ENCODE results near the gene UNC45A.

UNC45A gene

DNA sequence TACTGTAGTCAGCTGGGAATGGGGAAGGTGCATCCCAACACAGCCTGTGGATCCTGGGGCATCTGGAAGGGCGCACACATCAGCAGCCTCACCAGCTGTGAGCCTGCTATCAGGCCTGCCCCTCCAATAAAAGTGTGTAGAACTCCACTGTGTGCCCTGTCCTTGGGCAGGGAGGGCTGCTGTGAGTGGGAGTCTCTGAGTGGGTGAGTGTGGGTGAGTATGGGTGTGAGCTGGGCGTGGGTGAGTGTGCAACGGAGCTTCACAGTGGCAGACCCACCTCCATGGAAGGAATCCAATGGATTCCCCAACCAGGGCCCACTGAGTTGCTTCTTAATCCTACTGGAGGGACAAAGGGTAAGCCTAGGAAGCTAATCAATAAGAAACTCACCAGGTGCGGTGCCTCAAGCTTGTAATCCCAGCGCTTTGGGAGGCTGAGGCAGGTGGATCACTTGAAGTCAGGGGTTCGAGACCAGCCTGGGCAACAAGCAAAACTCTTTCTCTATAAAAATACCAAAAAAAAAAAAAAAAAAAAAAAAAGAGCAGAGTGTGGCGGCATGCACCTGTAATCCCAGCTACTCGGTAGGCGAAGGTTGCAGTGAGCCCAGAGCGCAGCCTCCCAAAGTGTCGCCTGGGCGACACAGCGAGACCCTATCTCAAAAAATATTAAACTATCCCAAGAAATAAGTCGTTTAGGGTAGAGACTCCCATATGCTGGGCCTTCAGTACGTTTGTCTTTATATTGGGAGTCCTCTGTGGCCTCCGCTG is 19.0 kb downstream of the UNC45A start:
- H3K4me2 ChIP-seq = peak overlapping the region; percentile 94
- peak overlapping the region; percentile 99; the same call in 1 of the 2 replicates for H3K27ac ChIP-seq
- H3K9ac ChIP-seq = peak overlapping the region; percentile 99
- no peak overlapping the region for H3K4me3 ChIP-seq (IDR thresholded peaks at IDR 0.05; ENCODE audit: insufficient read depth, low read depth, low read length)
- H3K36me3 ChIP-seq (ENCODE audit: insufficient read depth) = no peaks in the 10 kb centered on the region
- H3K27me3 ChIP-seq (ENCODE audit: insufficient read depth, low read depth) = no peaks in the 10 kb centered on the region
- H3K4me1 ChIP-seq (ENCODE audit: low read depth, poor library complexity, severe bottlenecking) = peaks cover 3% of the 10 kb centered on the region
- no peaks in the 10 kb centered on the region for H4K20me1 ChIP-seq (ENCODE audit: insufficient read depth)
- H3K79me2 ChIP-seq (ENCODE audit: insufficient read depth, low read depth) = peaks cover 15% of the 10 kb centered on the region; the same call in 1 of the 2 replicates
- no peak overlapping the region for H2AFZ ChIP-seq (ENCODE audit: low read depth)
- TF ChIP-seq, protein P1, sequence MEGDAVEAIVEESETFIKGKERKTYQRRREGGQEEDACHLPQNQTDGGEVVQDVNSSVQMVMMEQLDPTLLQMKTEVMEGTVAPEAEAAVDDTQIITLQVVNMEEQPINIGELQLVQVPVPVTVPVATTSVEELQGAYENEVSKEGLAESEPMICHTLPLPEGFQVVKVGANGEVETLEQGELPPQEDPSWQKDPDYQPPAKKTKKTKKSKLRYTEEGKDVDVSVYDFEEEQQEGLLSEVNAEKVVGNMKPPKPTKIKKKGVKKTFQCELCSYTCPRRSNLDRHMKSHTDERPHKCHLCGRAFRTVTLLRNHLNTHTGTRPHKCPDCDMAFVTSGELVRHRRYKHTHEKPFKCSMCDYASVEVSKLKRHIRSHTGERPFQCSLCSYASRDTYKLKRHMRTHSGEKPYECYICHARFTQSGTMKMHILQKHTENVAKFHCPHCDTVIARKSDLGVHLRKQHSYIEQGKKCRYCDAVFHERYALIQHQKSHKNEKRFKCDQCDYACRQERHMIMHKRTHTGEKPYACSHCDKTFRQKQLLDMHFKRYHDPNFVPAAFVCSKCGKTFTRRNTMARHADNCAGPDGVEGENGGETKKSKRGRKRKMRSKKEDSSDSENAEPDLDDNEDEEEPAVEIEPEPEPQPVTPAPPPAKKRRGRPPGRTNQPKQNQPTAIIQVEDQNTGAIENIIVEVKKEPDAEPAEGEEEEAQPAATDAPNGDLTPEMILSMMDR (conservative IDR thresholded peaks at IDR 0.05; ENCODE audit: low read depth, low read length) = no peak

DNA sequence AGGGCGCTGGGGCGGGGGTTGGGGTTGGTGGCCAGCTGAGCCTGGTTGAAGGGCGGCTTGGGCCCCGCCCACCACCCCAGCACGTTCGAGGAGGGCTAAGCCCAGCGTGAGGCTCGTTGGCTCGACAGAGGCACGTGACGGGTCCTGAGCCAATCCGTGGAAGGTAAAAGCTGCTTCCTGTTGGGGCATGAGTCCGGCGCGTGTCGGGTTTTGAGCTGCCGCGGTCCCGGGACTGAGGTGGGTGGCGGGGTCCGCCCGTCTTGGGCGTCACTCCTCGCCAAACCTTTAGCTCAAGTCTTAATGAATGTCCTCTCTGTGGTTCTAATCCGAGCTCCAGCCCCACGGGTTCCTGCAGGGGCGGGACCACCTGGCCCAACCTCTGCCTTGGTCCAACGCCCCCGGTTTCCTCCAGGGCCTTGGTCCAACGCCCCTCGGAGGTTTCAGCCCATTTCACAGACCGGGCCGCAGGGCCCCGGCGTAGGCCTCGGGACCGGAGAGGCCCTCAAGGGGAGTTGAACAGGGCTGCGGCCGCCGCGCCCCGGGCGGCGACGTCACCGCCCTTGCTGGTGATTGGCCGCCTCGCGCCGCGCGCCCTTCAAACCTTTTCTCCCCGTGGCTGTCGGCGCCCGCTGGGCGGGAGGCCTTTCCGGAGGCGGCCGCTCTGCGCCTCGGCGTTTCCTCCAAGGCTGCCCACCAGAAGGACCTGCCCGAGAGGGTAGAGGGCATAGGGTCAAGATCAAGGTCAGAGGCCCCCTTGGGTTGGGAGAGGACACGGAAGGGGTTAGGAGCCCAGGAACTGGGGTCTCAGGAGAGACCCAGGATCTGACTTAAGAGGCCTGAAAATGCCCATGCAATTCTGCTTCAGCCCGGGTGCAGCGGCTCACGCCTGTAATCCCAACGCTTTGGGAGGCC is 19.9 kb downstream of the UNC45A start, which contains the start of gene RCCD1:
Gene RCCD1, plus strand, starts transcription at position 173 of the 912 bp plus-strand sequence. CDS start 1,851 bp downstream, outside the sequence.
- Histone ChIP-seq H3K27ac (peak within 1 kb of the TSS; percentile 99), H3K36me3 (ENCODE audit: insufficient read depth) (no peaks in the 10 kb centered on the region), H3K4me3 (IDR thresholded peaks at IDR 0.05; ENCODE audit: insufficient read depth, low read depth, low read length) (no peak within 1 kb of the TSS), H3K4me2 (peak within 1 kb of the TSS; percentile 94), H3K9ac (peak within 1 kb of the TSS; percentile 99), H3K27me3 (ENCODE audit: insufficient read depth, low read depth) (no peaks in the 10 kb centered on the region), H2AFZ (ENCODE audit: low read depth) (peak within 1 kb of the TSS; percentile 64), H3K4me1 (ENCODE audit: low read depth, poor library complexity, severe bottlenecking) (peaks cover 3% of the 10 kb centered on the region), H4K20me1 (ENCODE audit: insufficient read depth) (no peaks in the 10 kb centered on the region), H3K79me2 (ENCODE audit: insufficient read depth, low read depth) (peaks cover 15% of the 10 kb centered on the region; the same call in 1 of the 2 replicates)
- TF ChIP-seq, protein P1 (conservative IDR thresholded peaks at IDR 0.05; ENCODE audit: low read depth, low read length) = no peak

DNA sequence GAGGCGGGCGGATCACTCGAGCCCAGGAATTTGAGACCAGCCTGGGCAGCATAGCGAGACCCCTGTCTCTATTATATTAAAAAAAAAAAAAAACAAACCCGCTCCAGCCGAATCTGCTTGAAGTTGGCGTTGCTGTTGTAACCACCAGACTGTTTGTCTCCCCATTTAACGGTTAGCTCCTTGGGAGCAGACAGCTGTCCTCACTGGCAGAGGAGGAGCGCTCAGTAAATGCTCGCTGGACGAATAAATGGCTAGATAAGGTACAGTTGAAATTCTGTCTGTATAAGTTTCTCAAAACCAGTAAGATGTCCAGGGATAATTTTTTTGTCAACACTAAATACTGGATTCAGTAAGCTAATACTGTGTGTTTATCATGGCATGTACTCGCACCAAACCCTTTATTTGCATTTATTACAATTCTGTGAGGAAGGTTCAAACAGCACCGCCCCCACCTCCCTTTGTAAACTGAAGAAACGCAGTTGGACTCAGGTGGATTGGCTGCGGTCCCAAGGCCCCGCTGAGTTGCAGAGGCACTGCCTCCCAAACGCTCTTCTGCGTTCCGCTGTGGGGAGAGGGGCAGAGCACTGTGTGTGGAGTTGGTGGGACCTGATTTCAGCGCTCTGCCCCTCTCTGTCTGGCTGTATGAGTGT is 20.7 kb downstream of the UNC45A start:
- Histone ChIP-seq H2AFZ (ENCODE audit: low read depth) (0 out of 2 replicates have a peak overlapping the region, but pooled peaks have one; percentile 64), H3K27ac (peak overlapping the region; percentile 99), H3K36me3 (ENCODE audit: insufficient read depth) (no peaks in the 10 kb centered on the region; the same call in 1 of the 2 replicates), H3K27me3 (ENCODE audit: insufficient read depth, low read depth) (no peaks in the 10 kb centered on the region), H3K4me2 (peak overlapping the region; percentile 94), H3K9ac (peak overlapping the region; percentile 99), H3K4me1 (ENCODE audit: low read depth, poor library complexity, severe bottlenecking) (peaks cover 3% of the 10 kb centered on the region), H3K4me3 (IDR thresholded peaks at IDR 0.05; ENCODE audit: insufficient read depth, low read depth, low read length) (no peak overlapping the region), H3K79me2 (ENCODE audit: insufficient read depth, low read depth) (peaks cover 15% of the 10 kb centered on the region; the same call in 1 of the 2 replicates), H4K20me1 (ENCODE audit: insufficient read depth) (no peaks in the 10 kb centered on the region)
- TF ChIP-seq, protein P1 (conservative IDR thresholded peaks at IDR 0.05; ENCODE audit: low read depth, low read length) = no peak
